Activated T-helper 9 cell treated with anti-CD3 and anti-CD28 coated beads, Interleukin-2, amount 50 U/mL, for 16 hours (primary cell): ENCODE data around the gene ABAT.
"Not testable (repeated sequence)": the region's sequence is repeated elsewhere in the genome, so short reads cannot be mapped to it uniquely, and the experiment has no call there.

Experiments
- DNase-seq: peaks from one replicate; pipeline ENCODE4 v3.0.0-alpha.2; 2020; ENCODE audit warnings: low read depth

Gene ABAT

DNA sequence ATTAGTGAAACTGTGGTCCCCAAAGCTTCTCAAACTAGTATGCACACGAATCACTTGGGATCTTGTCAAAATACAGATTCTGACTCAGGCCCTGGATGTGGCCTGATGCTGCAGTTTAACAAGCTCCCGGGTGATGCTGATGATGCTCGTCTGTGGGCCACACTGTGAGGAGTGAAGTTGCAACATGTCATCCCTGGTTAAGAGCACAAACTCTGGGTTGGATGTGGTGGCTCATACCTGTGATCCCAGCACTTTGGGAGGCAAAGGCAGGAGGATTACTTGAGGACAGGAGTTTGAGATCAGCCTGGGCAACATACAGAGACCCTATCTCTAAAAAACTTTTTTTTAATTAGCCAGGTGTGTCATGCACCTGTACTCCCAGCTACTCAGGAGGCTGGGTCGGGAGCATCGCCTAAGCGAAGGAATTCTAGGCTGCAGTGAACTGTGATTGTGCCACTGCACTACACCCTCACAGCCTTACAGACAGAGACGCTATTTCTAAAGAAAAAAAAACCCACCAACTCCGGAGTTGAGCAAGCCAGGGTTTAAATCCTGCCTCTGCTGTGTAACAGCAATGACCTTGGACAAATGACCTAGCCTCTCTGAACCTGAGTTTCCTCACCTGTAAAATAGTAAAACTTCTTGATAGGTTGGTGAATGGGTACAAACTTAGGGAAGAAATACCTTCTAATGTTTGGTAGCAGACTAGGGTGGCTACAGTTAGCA is 24.4 kb upstream of the ABAT start:
- no peak for DNase-seq

GRCh38 chr16:8651958-8652357 is 22.5 kb upstream of the ABAT start:
- DNase-seq = not testable (repeated sequence)

GRCh38 chr16:8655184-8655717 is 19.2 kb upstream of the ABAT start:
- DNase-seq = no peak

DNA sequence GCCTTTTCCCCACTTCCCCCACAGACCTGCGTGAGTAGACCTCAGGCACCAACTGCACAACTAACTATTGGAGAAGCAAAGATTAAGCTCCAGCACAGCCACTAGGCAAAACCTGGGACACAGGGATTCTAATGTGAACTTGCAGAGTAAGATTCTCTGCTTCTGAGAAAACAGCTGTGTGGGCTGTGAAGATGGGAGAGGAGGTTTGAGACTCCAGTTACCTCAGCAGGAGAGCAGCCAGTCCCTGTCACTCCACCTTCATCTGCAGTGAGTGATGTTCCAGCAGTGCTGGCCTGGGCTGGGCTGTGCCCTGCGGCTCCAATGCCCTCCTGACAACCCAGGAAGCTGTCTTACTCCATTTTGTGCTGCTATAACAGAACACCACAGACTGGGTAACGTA is 18.0 kb upstream of the ABAT start:
- DNase-seq = no peak

DNA sequence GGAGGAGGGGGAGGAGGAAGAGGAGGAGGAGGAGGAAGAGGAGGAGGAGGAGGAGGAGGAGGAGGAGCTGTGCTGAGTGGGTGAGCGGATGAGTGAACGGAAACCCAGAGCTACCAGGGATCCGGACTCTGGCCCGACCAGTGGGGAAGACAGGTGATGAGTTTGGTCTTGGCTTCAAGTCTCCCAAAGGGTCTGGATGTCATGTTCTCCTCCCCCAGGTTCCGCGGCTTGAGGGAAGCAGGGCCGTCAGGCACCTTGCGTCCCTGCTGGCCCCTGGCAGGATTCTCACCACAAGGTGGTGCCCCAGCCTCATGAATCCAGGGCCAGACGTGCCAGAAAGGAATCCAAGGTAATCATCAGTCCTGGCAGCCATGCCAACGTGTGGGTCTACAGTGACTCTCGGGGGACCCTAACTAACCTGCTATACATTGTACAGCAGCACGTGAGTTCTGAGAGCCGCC is 13.5 kb upstream of the ABAT start:
- peak; percentile 10 for DNase-seq

- no peak for DNase-seq
Observed at GRCh38 chr16:8661703-8662102, 12.7 kb upstream of the ABAT start.

DNA sequence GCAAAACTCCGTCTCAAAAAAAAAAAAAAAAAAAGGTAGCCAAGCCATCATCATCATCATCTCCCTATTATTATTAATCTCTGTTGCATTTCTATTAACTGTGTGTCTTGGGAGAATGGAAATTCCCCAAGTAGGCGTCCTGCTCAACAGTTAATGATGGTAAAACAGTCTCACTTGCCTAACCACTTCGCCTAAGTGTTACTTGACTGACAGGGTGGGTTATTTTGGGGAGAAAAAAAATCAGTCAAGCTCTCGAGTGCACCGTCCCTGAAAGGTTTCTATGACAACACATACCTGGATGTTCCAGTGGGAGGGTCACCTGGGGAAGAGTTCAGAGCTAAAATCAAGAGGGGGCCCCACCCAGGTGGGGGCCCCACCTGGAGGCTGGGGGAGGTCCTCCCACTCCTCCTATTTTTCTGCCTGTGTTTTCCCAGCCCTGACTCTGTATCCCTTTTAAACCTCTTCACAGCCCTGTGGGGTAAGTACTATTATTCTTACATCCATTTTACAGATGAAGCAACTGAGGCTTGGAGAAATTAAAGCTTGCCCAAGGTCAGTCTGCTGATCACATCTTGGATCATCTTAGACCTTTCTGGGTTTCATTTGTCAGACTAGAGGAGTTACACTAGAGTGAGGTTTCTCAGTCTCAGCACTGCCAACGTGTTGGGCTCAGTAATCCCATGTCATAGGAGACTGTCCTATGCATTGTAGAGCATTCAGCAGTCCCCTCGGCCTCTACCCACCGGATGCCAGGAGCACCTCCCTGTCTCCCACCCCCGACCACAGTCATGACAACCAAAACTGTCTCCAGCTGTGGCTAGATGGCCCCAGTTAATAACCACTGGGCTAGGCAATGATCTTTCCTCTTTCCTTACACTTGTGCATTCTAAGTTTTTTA is 11.0 kb upstream of the ABAT start:
- no peak for DNase-seq

GRCh38 chr16:8665529-8665928 is 8.9 kb upstream of the ABAT start:
- no peak for DNase-seq

GRCh38 chr16:8667492-8667891 is 6.9 kb upstream of the ABAT start:
- no peak for DNase-seq

DNA sequence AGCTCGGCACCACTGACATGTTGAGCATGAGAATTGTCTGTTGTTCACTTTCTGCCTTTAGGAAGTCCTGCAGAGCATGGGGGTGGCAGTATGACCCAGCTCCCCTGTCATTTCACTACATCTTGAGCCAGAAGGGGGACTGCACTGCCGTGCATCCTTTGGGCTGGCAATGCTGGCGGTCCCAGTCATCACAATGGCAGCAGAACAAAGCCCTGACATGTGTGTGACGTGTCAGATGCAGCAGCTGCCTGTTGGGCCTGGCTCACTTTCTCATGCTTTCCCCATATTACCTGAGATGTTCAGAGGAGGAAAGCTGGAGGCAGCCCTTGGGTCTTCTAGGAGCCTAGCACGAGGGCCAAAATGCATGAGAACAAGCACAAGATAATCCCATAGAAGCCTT is 6.3 kb upstream of the ABAT start:
- DNase-seq = no peak

DNA sequence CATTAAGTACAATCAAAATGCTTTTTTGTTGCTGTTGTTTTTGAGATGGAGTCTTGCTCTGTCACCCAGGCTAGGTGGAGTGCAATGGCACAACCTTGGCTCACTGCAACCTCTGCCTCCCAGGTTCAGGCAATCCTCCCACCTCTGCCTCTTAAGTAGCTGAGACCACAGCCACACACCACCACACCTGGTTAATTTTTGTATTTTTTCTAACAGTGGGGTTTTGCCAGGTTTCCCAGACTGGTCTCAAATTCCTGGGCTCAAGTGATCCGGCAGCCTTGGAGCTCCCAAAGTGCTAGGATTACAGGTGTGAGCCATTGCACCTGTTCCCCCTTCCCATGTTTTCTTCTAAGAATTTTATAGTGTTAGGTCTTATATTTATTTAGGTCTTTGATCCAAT is 4.9 kb upstream of the ABAT start:
- DNase-seq = no peak

DNA sequence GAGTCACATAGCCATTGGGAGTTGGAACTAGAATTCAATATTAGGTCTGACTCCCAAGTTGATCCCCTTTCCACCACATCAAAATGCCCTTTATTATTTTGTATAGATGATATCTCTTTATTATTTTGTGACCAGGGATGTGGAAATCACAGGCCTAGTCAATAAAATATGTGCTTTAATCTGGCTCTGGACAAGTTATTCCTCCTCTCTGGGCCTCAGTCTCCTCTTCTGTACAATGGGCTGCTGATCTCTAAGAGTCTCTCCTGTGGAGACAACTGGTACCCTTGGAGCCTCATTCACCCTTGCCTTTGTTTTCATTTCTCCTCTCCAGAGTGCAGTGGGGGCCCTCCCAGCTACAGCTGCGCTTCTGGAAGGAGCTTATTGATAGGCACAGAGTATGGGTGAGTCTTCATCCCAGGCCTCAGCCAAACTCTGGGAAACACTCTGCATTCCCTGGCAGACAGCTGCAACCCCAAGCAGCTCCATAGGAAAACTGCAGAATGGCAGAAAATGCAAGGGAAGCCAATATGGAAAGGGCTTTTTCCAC is 4.3 kb upstream of the ABAT start:
- no peak for DNase-seq

GRCh38 chr16:8673611-8674412 is 605 bp upstream of the ABAT start:
- DNase-seq = no peak

DNA sequence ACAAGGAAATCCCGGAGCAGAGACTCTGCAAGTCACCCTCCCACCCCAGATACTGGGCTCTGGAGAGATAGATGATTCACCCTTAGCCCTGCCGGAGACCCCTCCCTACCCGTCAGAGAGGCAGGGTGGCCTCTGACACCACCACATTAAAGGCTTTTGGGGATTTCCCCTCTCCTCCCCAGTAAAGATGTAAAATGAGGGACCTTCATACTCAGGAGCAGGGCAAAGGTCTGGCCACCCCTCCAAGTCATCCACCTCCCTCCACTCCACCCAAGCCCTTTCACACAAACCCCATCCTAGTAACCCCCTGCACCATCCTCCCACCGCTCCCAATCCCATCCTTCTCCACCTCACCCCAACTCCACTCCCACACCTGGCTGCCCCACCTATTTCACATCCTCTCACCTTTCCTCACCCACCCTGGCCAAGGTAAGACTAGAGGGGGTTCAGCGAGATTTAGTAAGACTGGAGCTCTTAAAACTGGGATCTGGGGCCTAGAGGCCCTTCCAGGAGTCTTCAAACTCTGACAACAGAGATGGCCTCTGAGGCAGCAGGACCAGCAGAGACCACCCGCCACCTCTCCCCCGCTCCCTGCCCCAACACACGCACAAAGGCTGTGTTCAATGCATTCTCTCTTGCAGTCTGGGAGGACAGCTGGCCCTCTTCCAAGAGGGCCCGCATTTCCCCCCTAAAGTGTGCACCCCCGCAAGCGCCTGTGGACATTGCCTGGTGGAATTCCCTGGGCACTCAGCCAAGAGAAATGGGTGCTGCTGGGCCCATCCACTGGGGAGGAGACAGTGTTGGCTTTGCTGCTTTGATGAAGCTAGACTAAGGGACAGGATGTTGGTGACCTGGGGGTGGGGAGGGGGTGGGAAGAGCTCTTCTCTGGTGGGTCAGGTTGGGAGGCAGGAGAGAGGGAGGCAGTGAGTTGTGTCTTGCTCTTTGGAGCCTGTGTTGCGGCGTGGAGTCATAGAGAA is 1.1 kb downstream of the ABAT start:
- DNase-seq = peak; percentile 43

DNA sequence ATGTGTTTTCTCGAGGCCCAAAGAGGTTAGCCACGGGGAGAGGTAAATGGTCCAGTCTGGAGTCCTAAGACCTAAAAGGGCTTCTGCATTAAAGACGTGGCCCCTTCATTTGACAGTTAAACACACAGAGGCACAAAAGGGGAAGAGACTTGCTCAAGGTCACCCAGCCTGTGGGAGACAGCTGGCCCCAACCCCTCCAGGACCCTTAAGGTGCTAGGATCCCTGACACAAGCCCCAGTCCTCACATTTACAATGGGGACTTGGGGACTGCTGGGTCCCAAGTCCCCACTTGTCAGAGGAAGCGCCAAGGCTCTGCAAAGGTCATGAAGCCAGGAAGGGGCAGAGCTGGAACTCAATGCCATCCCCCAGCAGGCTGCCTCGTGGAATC is 1.7 kb downstream of the ABAT start:
- no peak for DNase-seq

DNA sequence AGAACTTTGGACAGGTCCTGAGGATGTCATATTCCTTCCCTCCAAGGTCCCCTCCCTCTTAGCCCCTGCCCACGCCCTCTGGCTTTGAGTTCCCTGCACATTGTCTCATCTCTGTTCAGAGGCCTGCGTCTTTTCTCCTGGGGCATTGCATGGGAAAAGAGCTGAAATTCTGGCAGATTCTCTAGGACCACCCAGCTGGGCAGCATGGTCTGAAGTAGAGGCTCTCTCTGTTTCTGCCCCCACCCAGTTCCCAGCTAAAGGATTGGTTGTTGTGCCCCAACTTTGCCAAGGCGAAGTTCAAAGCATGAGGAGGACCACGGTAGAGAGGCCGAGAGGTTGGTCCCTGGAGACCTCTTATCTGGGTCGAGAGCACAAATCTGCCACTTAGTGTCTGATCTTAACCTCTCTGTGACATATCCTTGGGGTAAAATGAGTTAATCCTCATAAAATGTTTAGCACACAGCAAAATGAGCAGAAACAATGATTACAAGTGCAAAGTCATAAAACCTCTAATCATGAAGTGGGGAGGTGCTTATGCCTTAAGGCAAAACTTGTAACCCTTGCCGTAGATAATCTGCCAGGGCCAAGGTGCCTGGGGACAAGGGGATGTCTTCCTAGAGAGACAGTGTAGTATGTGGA is 2.4 kb downstream of the ABAT start:
- no peak for DNase-seq

GRCh38 chr16:8677481-8677880 is 3.1 kb downstream of the ABAT start:
- DNase-seq = no peak

DNA sequence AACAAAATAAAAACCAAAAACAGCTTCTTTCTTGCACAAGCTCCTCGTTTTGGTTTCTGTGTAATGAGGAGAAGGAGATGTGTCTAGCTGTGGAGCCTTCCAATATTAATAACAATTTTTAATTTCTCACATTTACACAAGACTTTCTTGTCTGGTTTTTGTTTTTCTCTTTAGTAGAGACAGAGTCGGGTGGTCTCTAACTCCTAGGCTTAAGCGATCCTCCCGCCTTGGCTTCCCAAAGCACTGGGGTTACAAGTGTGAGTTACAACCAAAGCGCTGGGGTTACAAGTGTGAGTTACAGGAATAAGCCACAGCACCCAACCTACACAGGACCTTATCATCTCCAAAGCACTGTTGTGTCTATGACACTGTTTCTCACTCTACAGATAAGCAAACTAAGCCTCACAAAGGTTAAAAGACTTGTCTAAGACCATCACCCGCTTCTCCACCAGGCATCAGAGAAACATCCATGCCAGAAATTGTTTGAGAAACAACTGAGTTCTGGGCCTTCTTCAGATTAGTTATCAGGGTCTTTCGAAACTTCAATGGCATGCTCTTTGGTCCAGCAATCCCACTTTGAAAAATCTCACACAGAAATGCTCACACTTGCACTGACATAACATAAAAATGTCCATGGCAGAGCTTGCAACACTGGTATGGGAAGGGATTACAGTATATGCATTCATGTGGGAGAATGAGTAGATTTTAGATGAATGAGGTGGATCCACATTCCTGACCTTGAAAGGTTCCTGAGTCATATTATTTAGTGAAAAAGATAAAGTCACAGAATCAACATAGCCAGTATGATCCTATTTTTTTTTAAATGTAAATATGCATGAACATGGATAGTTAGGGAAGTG is 3.9 kb downstream of the ABAT start:
- DNase-seq = no peak

- no peak for DNase-seq
Observed at GRCh38 chr16:8679151-8679550, 4.7 kb downstream of the ABAT start.
